Activated CD4-positive, CD25-positive, alpha-beta regulatory T cell treated with anti-CD3 and anti-CD28 coated beads, Interleukin-2, amount 50 U/mL, for 24 hours (primary cell): Measurements from ENCODE around the gene NCAN.
A peak's percentile ranks its signal among the peaks of the same experiment; 100 is the strongest.
"Not testable (repeated sequence)": the region's sequence is repeated elsewhere in the genome, so short reads cannot be mapped to it uniquely, and the experiment has no call there.

Source experiments
- ATAC-seq, 2 donors: fragments of 150-1000 bp; cut with Tn5 transposase; one replicate each; pipeline ENCODE4 v1.10.0; 2021; ENCODE audit warnings: mild to moderate bottlenecking in 1 of 2, moderate library complexity in 1 of 2

Gene NCAN

DNA sequence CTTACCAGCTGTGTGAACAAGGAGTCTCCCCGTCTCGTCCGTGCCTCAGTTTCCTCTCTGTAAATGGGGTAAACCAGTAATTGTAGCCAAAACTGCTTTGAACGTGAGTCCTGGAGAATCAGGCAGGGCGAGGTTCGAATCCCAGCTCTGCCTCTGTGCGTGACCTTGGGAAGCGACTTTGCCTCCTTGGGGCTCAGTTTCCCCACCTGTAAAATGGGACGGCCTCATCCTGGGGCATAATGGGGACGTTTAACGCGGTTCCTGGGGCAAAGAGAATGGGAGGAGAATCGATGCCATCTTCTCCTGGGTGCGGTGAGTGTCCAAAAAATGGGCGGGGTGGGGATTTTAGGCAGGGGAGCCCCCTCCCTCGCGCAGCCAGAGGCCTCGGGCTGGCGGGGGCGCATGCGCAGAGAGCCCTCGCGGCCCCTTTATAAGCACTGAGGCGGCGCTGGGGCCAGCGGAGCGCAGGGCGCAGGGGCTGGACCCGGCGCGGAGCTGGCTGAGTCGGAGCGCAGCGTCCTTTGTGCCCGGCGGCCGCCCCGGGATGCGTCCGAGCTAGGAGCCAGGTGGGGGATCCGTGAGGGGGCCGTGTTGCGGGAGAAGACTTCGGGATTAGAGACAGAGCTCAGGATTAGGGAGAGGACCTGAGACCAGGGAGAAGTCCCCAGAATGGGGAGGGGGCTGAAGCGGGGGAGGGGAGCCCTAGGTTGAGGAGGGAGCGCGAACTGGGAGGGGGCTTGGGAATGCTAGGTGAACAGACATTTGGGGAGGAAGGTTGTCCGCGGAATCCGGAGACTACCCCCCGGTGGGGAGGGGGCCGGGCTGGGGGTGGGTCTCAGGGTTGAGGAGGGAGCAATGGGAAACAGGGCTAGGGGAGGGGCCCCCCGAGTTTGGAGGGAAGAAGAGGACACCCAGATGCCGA lies at the start of gene NCAN:
Gene NCAN, plus strand, starts transcription at position 460 of the 922 bp plus-strand sequence. CDS start 4,996 bp downstream, outside the sequence.
- ATAC-seq, result no peak

DNA sequence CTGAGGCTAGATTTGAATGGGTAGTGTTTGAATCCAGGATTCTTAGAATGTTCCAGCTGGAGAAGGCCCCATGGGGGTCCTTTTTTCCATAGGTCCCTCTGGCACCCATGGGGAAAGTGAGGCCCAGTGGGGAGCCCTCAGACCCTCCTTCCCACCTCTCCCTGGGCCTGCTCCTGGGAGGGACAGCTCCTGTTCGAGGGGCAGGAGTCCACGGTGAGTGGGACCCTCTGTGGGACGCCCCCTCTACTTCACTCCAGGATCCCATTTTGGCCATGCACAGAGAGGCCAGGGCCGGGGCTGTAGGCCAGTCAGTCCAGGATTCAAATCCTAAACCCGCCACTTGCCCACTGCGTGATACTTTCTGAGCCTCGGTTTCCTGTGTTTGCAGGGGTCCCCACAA lies 49.3 kb upstream of the NCAN start:
- ATAC-seq, result no peak

DNA sequence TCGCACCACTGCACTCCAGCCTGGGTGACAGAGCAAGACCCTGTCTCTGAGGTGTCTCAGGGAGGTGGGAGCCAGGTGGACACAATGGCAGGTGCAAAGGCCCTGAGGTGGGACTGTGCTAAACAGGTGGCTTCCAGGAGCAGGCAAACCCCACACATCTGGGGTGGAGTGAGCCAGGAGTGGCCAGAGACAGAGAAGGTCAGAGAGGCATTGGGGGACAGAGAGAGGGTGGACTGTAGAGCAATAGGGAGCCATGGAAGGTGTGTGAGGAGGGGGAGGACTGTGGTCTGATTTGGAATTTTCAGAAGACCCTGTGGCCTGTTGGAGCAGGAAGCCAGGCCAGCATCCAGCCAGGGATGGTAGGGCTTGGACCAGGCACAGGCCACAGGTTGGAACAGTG lies 46.4 kb upstream of the NCAN start:
- no peak for ATAC-seq

DNA sequence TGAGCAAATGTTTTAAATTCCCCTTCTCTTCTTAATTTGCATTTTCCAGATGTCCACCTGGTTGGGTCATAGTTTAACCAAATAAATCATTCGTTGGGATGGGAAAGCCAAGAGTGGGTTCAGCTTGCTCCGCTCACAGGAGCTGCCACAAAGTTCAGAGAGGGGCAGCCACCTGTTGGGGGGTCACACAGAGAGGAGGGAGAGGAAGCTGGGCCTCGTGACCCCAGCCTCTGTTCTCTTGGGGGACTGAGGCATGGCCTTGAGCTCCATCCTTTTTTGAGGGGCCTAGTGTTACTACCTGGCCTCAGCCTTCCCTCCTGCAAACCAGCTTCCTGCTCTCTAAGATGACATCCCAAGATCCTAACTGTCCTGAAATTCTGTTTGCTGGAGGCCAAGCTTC lies 44.1 kb upstream of the NCAN start:
- no peak for ATAC-seq

DNA sequence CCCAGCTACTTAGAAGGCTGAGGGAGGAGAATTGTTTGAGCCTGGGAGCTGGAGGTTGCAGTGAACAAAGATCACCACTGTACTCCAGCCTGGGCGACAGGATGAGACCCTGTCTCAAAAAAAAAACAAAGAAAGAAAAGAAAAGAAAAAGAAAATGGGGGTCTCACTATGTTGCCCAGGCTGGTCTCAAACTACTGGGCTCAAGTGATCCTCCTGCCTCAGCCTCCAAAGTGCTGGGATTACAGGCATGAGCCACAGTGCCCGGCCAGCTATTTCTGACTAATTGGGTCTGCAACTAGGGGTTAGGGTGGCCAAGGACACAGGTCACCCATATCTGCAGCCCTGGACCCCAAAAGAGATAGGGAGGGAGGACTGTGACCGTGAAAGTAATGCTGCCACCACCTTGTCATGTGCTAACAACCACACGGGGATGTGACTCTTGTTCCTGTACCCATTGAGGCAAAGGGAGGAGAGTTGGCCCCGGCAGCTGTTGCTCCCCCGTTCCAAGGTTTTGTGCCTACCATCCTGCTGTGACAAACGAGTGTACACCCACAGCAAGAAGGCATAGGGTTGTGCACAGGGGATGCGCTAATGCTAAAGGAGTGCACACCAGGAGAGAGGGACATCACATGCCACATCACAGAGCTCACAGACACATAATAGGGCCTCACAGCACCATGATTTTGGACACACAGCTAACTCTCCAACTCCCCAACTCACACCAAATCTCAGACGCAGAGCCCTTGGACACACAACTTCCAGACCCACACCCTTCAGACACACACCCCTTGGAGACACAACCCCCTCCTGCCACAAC lies 42.3 kb upstream of the NCAN start:
- ATAC-seq, result no peak

DNA sequence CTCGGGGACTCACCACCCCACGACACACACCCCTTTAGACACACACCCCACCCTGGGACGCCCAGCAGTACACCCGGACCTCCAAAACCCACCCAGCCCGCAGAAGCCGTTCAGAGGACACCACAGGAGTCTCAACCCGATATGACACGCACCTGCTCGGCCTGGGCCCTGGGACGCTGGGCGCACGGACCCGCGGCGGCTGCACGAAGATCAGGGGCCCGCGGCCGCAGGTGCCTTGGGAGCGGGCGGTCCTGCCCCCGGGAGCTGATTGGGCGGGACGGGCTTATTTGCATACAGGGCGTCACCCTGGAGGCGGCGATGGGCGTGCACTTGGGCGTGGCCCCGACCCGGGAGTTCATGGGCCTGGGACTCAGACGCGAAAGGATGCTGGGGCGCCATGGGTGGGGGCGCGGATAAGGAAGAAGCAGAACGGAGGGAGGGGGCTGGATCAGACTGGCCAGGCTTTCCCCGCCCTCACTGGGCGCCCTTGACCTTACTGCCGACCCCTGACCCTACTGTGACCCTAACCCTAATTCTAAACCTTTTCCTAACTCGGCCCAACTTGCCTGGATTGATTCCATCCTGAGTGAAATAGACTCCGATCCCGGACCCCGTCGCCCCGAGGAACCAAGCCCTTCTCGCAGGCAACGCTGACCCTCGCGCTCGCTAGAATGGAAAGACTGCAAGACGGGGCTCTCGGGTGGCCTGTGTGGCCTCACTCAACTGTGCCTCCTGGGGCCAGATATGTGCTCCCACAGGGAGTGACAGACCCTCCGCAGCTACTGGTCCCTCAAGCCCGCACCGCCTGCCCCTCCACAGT lies 41.5 kb upstream of the NCAN start, which contains the start of gene MEF2B:
Gene MEF2B, minus strand, starts transcription at position 211 of the 820 bp plus-strand sequence. CDS start 19,528 bp downstream, outside the sequence.
- ATAC-seq, result peak; percentile 91 to 92

DNA sequence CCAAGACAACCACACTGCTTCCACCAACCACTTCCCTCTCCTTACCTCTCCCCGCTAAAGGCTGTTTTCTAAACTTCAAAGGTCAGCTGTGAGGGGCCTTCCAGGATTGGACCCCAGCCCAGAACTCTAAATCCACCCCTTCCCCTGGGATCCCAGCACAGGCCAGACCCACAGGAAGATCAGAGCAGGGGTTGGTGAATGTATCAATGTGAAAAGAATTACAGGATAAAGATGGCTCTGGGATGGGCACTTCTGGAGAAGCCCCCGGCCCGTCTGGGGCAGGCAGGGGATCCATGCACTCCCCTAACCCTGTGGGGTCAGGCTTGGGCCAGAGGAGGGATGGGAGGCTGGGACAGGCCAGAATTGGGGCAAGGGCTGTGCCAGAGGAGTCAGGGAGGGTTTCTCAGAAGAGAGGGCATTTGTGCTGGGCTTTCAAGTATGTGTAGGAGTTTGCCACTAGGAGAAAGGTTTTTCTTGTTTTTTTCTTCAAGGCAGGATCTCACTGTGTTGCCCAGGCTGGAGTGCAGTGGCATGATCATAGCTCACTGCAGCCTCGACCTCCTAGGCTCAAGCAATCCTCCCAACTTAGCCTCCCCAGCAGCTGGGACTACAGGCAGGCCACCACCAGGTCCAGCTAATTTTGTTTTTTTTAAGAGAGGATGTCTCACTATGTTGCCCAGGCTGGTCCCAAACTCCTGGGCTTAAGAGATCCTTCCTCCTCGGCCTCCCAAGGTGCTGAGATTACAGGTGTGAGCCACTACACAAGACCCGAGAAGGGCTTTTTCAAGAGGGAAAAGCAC lies 40.7 kb upstream of the NCAN start:
- ATAC-seq, result no peak

DNA sequence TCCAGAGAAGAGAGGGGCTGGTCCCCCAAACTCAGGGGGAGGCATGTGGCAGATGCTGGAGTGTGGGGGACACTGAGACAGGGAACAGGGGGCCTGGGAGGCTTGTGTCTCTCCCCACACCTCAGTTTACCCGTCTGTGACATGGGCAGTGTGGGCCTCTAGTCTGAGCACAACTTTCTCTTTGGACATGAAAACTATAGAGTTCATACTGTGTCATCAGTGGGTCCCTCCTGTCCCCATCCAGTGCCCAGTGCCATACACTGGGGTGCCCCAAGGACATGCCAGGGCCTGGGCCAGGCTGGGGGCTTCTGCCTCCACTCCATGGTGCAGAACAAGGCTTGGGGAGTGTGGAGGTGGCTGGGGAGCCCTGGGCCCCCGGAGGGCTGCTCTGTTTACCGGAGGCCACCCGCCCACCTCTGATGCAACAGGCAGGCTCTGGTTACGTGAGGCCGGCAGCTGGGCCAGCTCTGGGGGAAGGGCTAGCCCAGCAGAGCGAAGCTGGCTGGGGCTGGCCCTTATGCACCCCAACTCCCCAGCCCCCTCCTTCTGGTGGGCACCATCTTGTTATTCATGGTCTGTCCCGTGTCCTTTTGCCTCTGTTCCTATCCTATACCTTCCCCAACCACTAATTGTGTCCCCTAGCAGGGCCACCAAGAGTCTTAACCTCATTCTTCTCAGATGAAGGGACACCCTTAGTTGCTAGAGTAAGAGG lies 39.8 kb upstream of the NCAN start:
- ATAC-seq, result no peak

DNA sequence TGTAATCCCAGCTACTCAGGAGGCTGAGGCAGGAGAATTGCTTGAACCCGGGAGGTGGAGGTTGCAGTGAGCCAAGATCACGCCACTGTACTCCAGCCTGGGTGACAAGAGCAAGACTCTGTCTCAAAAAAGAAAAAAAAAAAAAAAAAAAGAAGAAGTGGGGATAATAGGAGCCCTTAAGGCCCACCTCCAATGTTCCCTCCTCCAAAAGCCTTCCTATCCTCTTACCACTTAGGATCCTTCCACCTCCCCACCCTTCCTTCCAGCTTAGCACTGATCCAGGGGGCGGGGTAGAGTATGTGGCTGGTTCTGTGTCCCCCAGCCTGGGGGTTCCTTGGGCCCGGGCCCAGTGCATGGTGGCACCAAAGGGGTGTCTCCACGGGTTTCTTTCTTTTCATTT lies 38.5 kb upstream of the NCAN start:
- ATAC-seq, result not testable (repeated sequence)

DNA sequence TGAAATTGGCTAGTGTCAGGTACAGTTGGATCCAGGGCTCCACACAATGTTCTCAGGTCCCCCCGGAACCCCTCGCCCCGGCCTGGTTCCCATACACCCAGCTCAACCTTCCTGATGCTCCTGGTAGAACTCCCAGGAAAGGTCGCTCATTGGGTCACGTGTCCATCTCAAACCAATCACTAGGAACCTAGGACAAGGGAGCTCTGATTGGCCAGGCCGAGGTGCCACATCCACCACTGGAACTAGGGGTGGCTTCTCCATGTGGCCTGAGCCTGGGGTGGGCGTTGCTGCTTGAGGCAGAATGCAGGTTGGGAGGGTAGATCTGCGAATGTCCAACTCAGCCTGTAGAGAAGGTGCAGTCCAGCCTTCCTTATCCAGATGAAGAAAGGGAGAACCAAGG lies 34.8 kb upstream of the NCAN start:
- ATAC-seq, result no peak

DNA sequence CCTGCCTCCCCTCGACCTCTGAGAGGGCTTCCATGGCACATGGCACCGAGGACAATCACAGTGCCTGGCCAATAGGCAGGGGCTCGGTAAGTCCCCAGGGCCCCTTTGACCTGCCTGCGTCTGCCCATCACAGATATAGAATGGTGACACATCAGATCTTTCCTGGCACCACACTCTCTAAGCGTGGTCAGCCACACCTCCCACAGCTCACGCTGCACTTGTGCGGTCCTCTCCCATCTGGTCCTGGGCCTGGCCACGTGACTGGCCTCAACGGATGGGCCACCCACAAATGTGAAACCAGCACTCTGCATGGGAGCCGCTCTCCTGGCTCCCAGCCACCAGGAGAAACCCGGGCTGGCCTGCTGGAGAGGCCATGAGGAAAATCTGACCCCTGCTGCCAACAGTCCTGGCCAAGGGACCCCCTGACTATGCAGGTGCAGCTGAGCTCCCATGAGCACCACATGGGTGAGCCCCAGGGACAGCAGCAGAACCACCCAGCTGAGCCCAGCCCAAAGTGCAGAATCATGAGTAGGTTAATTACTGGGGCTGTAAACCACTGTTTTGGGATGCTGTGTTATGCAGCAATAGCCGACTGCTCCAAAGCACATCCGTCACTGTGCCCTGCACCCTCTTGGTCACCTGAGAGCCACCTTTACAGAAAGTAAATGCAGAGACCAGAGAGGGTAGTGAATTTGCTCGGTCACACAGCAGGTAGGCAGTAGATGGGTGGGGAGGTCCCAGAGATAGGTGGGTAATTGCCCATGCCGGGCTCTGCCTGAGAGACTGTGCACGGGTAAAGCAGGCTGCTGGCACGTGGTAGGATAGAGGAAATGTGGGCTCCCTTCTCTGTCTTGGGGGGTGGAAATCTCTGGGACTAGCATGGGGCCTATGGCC lies 32.0 kb upstream of the NCAN start:
- ATAC-seq, result no peak

DNA sequence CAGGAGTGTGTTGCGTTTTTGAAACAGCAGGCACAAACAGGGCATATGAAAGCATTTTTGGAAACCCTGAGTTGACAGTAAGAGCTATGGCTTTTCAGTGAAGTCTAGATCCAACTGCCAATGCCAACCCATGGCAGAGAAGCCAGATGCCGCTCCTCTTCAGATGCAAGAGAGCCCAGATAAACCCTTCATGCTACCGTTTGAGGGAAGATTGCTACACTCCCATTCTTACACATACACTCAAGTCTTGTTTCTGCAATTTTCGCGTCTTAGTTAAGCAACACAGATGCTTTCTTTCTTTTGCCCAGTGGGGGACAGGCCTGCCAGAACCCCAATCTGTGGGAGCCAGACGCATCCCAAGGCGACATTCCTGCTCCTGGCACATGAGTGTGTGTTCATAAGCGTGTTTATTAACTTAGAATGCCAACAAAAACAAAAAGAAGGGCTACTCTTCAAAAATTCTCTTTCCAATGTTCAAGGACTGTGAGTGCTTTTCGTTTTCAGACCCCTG lies 30.2 kb upstream of the NCAN start:
- ATAC-seq, result no peak

DNA sequence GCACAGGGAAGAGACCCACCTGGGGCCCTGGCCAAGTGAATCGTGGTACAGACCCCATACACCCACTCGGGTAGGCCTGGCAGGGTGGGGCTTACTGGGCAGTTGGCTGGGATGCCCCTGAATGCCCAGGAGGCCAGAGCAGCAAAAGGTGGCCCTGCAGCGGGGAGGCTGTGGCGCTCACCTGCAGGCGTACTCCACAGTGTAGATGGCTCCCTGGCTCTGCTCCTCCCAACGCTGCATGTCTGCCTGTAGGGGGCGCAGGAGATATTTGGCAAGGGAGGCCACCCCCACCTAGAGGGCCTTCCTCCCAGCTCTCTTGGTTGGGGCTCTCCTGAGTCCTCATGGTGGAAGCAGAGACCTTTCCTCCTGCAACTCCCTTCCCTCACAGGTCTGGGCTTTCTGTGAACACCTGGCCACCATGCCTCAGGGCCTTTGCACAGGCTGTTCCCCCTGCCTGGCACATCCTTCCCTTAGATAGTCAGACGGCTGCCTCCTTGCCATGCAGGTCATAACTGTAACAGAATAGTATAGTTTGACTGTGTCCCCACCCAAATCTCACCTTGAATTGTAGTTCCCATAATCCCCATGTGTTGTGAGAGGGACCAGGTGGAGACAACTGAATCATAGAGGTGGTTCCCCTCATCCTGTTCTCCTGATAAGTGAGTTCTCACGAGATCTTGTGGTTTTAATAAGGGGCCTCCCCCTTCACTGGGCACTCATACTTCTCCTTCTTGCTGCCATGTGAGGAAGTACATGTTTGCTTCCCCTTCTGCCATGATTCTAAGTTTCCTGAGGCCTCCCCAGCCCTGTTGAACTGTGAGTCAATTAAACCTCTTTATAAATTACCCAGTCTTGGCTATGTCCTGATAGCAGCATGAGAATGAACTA lies 25.7 kb upstream of the NCAN start:
- peak; percentile 76 to 94 for ATAC-seq

DNA sequence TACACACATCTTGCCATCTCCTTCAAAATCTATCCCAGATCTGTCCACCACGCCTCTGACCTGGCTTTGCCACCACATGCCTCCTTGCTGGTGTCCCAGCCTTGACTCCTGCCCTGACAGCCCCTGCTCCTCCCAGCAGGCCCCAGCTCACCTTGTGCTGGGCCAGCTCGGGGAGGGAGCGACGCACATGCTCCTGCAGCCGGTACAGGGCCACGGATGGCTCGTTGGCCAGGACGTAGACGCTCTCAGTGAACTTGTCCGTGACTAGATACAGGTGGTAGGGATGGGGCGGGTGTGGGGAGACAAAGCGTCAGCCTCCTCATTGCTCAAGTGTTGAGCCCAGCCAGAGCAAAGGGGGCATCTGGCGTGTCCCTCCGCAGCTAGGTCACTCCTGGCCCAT lies 25.0 kb upstream of the NCAN start:
- no peak for ATAC-seq

DNA sequence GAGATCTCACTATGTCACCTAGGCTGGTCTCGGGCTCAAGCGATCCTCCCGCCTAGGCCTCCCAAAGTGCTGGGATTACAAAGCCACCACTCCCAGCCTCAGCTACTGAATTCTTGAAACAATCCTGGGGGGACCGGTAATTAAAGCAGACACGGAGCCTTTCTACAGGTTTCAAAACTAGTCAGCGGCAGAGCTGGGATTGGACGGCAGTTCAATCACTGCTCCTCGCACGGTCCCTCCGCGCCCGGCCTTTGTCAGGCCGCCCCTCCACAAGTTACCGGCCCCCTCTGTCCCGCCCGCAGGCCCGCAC lies 20.0 kb upstream of the NCAN start:
- no peak for ATAC-seq

DNA sequence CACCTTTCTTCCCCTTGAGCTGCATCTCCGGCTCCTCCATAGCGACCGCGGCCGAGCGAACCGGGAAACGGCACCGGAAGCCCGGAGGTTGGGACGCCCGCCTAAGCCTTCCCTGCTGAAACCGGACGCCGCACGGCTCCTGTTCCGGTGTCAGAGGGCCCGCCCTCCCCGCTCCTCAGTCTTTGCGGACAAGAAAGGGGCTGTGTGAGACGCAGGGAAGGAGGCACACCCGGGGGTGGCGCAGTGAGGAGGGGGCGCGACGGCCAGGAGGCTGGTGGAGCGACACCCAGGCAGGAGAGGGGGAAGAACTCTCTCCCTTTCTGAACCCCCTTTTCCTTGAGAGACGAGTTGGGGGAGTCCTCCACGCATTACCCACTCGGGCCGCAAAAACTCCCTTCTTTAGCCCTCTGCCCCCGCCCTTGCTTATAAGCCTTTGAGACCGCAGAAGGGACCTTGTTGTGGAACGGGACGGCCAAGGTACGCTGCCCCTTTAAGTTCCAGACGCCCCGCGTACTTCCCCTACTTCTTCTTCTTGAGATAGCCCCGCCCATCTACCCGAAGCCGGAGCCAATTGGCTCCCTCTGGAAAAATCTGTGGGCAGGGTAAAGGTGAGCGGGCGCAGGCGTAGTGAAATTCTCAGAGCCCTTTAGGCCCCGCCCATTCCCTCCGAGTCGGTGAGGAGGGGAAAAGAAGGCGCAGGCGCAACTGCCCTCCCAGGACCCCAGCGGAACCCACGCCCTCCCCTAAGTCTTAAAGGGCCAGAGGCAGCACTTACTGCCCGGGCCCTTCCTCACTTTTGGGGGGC lies 19.5 kb upstream of the NCAN start, which contains the start of the genes BORCS8 and RFXANK:
Gene BORCS8, minus strand, starts transcription at position 75 of the 805 bp plus-strand sequence. Its CDS starts 35 bp downstream, at position 40.
Gene RFXANK, plus strand, starts transcription at position 181 of the 805 bp plus-strand sequence. CDS start 1,689 bp downstream, outside the sequence.
- peak; percentile 87 to 94 for ATAC-seq

DNA sequence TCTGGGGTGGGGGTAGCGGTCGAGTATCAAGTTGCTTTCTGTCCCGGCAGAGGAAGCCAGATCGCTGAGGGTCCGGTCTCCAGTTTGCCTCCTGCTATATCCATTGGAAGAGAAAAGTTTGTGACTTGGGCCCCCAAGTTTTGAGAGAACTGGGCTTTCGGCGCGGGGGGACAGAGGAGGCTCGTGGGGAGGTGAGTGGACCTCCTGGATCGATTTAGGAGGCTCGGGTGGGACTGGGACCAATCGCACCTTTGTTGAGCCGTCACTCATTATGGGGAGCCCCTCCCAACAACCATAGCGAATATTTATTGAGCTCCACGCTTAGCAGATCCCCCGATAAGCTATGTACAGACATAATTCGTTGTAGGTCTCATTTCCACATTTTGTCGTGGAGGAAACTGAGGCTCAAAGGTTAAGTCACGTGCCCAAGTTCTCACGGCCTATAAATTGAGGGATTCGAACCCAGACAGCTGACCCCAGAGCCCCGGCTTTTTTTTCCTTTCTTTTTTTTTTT lies 18.8 kb upstream of the NCAN start:
- ATAC-seq, result no peak

DNA sequence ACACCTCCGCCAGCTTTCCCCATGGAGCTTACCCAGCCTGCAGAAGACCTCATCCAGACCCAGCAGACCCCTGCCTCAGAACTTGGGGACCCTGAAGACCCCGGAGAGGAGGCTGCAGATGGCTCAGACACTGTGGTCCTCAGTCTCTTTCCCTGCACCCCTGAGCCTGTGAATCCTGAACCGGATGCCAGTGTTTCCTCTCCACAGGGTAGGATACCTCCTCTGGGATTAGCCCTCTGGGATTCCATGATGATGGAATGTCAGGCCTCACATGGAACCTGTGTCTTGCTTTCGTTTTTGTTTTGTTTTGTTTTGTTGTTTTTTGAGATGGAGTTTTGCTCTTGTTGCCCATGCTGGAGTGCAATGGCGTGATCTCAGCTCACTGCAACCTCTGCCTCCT lies 17.8 kb upstream of the NCAN start:
- ATAC-seq, result no peak
